ENCODE results near the gene NFIC. TPM values are rescaled to one million over a fixed set of nuclear protein-coding genes. Genes with fewer than 3 reads are reported as not detected.

NFIC gene
- 91.9 and 101 TPM in 2 replicates for total RNA-seq

DNA sequence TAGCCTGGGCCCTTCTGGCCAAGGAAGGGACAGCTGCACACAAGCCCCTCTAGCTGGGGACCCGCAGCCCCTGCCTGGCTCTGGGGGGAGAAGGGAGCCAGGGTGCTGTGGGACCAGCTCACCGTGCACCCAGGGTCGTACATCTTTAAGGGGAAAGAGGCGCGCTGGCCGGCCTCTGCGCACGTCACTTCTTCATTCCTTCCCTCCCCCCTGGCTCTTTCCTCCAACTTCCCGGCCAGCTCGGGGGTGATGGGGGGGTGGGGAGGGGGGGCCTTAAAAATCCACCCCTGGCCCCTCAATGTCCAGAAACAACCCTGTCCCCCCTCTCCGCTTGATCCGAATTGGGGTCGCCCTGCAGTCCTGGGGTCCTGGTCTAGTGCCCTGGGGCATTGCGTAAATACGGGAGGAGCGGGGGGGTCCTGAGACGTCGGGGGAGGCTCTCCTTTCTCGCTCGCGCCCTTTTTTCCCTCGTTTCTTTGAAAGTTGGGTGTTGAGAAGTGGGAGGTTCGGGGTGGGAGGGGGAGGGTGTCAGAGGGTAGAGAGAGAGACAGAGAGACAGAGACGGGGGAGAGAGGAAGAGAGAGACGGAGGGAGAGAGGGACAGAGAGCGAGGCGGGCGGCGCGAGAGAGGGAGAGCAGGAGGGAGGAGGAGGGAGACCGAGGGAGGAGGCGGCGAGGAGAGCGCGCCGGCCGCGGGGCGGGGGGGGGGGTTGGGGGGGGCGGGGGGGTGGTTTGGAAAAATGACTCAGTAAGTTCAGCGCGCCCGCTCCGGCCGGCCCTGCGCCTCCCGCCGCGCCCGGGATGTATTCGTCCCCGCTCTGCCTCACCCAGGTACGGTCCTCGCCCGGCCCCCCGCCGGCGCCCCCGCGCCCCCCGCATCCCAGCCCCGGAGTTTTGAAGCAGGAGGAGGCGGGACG lies at the start of gene NFIC:
TSS of gene NFIC (plus strand) at position 748 of the 917 bp plus-strand sequence. CDS start at position 802, 54 bp downstream.

DNA sequence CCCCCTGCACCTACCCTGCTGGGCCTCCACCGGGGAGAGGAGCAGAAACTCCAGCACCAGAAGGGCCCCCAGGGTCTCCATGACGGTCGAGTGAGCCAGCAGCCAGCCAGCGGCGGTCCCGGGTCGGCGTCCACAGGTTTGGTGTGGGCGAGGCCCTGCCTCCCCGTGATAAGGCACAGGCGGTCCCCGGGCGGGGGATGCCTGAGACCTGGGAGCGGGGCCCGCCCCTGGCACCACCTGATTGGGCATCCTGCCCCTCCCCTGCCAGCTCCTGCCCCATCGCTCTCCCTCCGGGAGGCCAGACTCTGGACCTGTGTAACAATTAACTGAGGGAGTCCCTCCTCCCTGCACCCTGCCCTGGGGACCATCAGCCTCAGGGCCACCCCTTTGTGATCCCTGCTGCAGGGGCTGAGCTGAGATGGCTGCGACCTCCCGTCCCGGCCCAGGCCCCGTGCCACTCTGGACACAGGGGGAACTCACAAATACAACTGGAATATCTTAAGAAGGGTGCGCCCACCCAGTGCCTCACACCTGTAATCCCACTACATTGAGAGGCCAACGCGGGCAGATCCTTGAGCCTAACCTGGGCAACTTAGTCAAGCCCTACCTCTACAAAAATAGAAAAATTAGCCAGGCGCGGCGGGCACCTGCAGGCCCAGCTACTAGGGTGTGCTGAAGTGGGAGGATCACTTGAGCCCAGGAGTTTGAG lies 114.2 kb downstream of the NFIC start, which contains the start of gene SMIM24:
TSS of gene SMIM24 (minus strand) at position 143 of the 709 bp plus-strand sequence. CDS start at position 81, 62 bp downstream.

GRCh38 chr19:3483226-3483628 lies 116.8 kb downstream of the NFIC start, which contains the start of gene SMIM44:
Gene SMIM44, minus strand, starts transcription at chr19:3483441. Its CDS starts 38 bp downstream, at chr19:3483403.

DNA sequence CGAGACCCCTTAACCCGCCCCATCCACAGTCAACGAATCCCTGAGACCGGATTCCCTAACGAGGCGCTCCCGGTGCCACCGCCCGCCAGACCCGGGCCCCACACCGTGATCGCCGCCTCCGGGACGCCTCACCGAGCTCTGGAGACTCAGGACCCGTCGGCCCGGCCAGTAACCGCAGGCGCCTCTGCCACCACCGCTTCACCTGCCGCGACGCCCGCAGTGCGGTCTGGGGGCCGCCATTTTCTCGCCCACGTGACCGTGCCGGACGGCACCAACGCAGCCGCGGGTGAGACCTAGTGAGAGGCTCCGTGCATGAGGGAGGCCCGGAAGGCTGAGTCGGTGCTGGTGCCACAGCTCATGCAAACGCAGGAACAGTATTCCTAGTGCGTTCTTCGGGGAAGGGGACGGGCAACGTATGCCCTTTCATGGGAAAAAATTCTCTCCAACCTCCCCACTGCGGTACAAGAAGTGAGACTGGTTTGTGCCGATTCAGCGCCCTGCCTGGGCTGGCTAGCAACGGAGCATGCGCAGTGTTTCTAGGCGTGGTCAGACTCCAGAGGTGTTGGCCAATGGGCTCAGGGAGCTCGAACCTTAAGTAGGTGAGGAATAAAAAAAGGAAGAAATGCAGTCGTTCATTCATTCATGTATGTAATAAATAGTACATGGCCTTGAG lies 134.2 kb downstream of the NFIC start, which contains the start of gene DOHH:
TSS of gene DOHH (minus strand) at position 246 of the 673 bp plus-strand sequence. CDS start 3,860 bp downstream, outside the sequence.

DNA sequence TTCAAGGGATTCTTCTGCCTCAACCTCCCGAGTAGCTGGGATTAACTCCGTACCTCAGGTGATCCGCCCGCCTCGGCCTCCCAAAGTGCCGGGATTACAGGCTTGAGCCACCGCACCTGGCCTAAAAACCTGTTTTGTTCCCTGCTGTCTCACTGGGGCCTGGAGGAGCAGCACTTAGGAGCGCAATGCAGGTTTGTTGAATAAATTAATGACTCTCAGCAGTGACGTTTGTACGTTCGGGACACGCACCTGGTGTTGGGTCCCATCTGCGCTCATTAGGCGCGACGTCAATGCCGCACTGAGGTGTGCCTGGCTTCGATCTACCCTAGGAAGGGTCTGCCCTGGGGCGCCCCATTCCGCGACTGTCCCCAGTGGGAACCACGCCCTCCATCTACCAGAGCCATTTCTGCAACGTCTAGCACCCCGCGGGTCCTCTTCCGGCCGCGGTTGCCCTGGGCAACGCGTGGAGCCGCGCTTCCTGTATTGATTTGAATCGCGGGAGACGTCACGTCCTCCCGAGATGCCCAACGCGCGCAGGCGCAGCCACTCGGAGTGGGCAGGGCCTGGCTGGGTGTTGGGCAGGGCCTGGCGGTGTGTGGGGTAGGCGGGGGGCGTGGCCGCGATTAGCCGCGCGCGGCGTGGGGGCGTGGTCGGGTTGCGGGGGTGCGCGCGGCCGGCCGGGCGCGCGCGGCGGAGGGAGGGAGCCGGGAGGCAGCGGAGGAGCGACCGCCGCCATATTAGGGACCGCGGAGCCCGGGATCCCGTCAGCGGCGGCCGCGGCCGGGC lies 139.4 kb downstream of the NFIC start, which contains the start of gene FZR1:
TSS of gene FZR1 (plus strand) at position 714 of the 786 bp plus-strand sequence. CDS start 16,679 bp downstream, outside the sequence.

Other genes starting within 250 kb of the NFIC start
- gene GNA15, start 230.6 kb upstream of the NFIC start, total RNA-seq, result 0.07 and 0.33 TPM in 2 replicates
- not detected in 2 replicates for gene S1PR4, start 187.8 kb upstream of the NFIC start, total RNA-seq
- 52.9 and 86.1 TPM in 2 replicates for gene NCLN, start 180.7 kb upstream of the NFIC start, total RNA-seq
- 0.10 TPM in 1 of 2 replicates, not detected in the other for gene CELF5, start 141.9 kb upstream of the NFIC start, total RNA-seq
- not detected in 2 replicates for gene SMIM24, start 113.9 kb downstream of the NFIC start, total RNA-seq
- not detected in 2 replicates for gene SMIM44, start 116.9 kb downstream of the NFIC start, total RNA-seq
- gene DOHH, start 134.1 kb downstream of the NFIC start, total RNA-seq, result 9.4 and 14.8 TPM in 2 replicates
- 36.6 and 40.1 TPM in 2 replicates for gene FZR1, start 139.7 kb downstream of the NFIC start, total RNA-seq
- gene TEKTIP1, start 172.6 kb downstream of the NFIC start, total RNA-seq, result 0.20 TPM in 1 of 2 replicates, not detected in the other
- 108 and 163 TPM in 2 replicates for gene MFSD12, start 191.0 kb downstream of the NFIC start, total RNA-seq
- 58.3 and 59.0 TPM in 2 replicates for gene HMG20B, start 206.4 kb downstream of the NFIC start, total RNA-seq
- gene GIPC3, start 218.9 kb downstream of the NFIC start, total RNA-seq, result 0.07 and 0.10 TPM in 2 replicates
- gene TBXA2R, start 240.3 kb downstream of the NFIC start, total RNA-seq, result 2.9 and 3.0 TPM in 2 replicates

All from smooth muscle cell of the pulmonary artery (primary cell).